Measurements from ENCODE around the gene ACE2.

DNA sequence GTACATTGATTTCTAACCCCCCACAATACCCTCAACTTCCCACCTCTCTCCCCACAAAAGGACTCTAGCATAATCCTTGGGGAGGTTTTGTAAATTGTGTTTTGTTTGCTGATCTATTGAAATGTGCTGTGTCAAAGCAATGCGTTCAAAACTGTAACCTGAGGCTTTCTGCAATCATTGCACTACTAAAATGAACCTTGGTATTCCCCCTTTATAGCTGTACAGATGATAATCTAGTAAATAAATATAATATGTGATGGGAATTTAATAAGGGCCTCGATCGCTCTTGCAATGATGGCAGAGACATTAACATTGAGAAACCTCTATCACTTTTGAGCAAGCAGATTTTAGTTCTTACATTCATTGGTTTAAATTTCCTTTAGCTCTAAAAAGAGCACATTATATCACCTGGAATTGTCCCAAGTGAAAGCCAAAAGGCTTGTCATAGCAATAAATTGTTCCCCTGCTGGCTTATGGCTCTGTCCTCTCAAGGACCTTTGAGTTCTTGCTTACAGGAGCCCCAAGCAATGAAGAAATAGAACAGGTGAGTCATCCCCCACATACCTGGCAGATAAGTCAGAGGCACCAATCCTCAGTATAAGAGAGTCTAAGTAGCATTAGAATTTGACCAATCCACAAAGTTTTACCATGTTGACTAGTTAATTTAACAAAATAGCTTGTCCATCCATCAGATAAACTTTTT, 18.4 kb upstream of the ACE2 start:
- TF ChIP-seq GATA2 (IDR thresholded peaks at IDR 0.05; ENCODE audit: low read depth, low read length) (no peak), GATA3 (IDR thresholded peaks at IDR 0.05; ENCODE audit: low read depth, low read length) (no peak)

All from SH-SY5Y (cell line).